Breast epithelium (tissue), 4 donors: ENCODE measurements around the gene AGBL1. TPM values are rescaled to one million over a fixed set of nuclear protein-coding genes. Genes with fewer than 3 reads are reported as not detected.

Source experiments
- DNase-seq, 2 donors: peaks; one replicate each; pipeline ENCODE4 v3.0.0-alpha.2; 2019; ENCODE audit warnings: low spot score in 2 of 2
- H3K27ac ChIP-seq, 2 donors: fragments of 200-600 bp; sonication (generic) in 1 of 2; one replicate each; pipeline ENCODE4 v1.5.1; 2016 to 2019; ENCODE audit warnings: mild to moderate bottlenecking in 1 of 2
- H3K27me3 ChIP-seq, 2 donors: fragments of 200-600 bp; sonication (generic) in 1 of 2; one replicate each; pipeline versions ENCODE4 v1.5.1 to v1.6.0; 2017 to 2019; ENCODE audit warnings: control low read depth in 1 of 2, mild to moderate bottlenecking in 1 of 2
- H3K36me3 ChIP-seq: fragments of 200-600 bp; one replicate; pipeline ENCODE4 v1.5.1; 2019
- H3K4me1 ChIP-seq, 2 donors: fragments of 200-600 bp; sonication (generic); one replicate each; pipeline ENCODE4 v1.5.1; 2016 to 2019; ENCODE audit warnings: control low read depth in 1 of 2
- H3K4me3 ChIP-seq, 3 donors: fragments of 200-600 bp; sonication (generic); 1 replicate in 2 of 3; 2 replicates in 1 of 3; pipeline ENCODE4 v1.5.1; 2016 to 2019; ENCODE audit warnings: mild to moderate bottlenecking in 3 of 3, moderate library complexity in 2 of 3
- H3K9me3 ChIP-seq, 2 donors: fragments of 200-600 bp; sonication (generic) in 1 of 2; one replicate each; pipeline ENCODE4 v1.5.1; 2016 to 2019; ENCODE audit warnings: control low read depth in 1 of 2
- CTCF ChIP-seq, 3 donors: fragments of 450-650 bp; IDR thresholded peaks; one replicate each; pipeline ENCODE4 v1.5.1; 2016 to 2017; ENCODE audit warnings: antibody characterized with exemption in 3 of 3, mild to moderate bottlenecking in 3 of 3, moderate library complexity in 3 of 3
- POLR2A ChIP-seq: fragments of 450-650 bp; IDR thresholded peaks from one replicate; pipeline ENCODE4 v1.6.1; 2016; ENCODE audit warnings: antibody characterized with exemption, mild to moderate bottlenecking, moderate library complexity
- POLR2AphosphoS5 ChIP-seq, 3 donors: sonication (generic); formaldehyde crosslinking; IDR thresholded peaks; one replicate each; pipeline ENCODE4 v1.6.1; 2017; ENCODE audit warnings: antibody characterized with exemption in 3 of 3
- intact Hi-C: fragments of 100-400 bp; cut with DNase I; formaldehyde crosslinking; loops from one replicate; pipeline ENCODE4 v1.15.1; 2023; ENCODE audit warnings: low total_unique reads
- total RNA-seq, 3 donors: library from RNA; depleted of rRNA; stranded (reverse); fragments of >200 nt; gene quantifications; one replicate each; pipeline ENCODE4 v1.1.0, GENCODE V29; 2016

AGBL1 gene
- total RNA-seq, 3 donors from 2014 or later, result not detected

- Histone ChIP-seq H3K27ac (no peak overlapping the region), H3K27me3 (no peaks in the 10 kb centered on the region), H3K9me3 (no peaks in the 10 kb centered on the region), H3K4me3 (no peak overlapping the region), H3K4me1 (no peaks in the 10 kb centered on the region), H3K36me3 (no peaks in the 10 kb centered on the region)
- no peak for TF ChIP-seq POLR2A
- TF ChIP-seq CTCF (IDR thresholded peaks at IDR 0.05), result no peak
- no peak for TF ChIP-seq POLR2AphosphoS5 (IDR thresholded peaks at IDR 0.05)
- intact Hi-C loops, result loop anchor here (5.0 kb wide), 1 partner anchor 745 kb away; no protein-coding TSS in a partner anchor
- DNase-seq, result no peak
Measured at GRCh38 chr15:86657305-86657704, 577.6 kb downstream of the AGBL1 start.

GRCh38 chr15:86659724-86660411 lies 580.2 kb downstream of the AGBL1 start:
- Histone ChIP-seq H3K27ac (no peak overlapping the region), H3K27me3 (no peaks in the 10 kb centered on the region), H3K4me3 (no peak overlapping the region), H3K4me1 (no peaks in the 10 kb centered on the region), H3K9me3 (no peaks in the 10 kb centered on the region), H3K36me3 (no peaks in the 10 kb centered on the region)
- intact Hi-C loops, result loop anchor here (5.0 kb wide), 1 partner anchor 742 kb away; no protein-coding TSS in a partner anchor
- DNase-seq, result no peak
- TF ChIP-seq CTCF (IDR thresholded peaks at IDR 0.05) (no peak), POLR2A (no peak), POLR2AphosphoS5 (IDR thresholded peaks at IDR 0.05) (no peak)

- no peak overlapping the region for H3K4me3 ChIP-seq
- H3K9me3 ChIP-seq, result no peaks in the 10 kb centered on the region
- H3K27me3 ChIP-seq, result no peaks in the 10 kb centered on the region
- DNase-seq, result no peak
- no peaks in the 10 kb centered on the region for H3K4me1 ChIP-seq
- H3K27ac ChIP-seq, result no peak overlapping the region
- no peaks in the 10 kb centered on the region for H3K36me3 ChIP-seq
- intact Hi-C loops, result no loop called here
- no peak for TF ChIP-seq POLR2A
- TF ChIP-seq POLR2AphosphoS5 (IDR thresholded peaks at IDR 0.05), result no peak
- TF ChIP-seq CTCF (IDR thresholded peaks at IDR 0.05), result no peak
Measured at GRCh38 chr15:86661580-86661979, 581.9 kb downstream of the AGBL1 start.

- H3K27ac ChIP-seq, result no peak overlapping the region
- TF ChIP-seq POLR2AphosphoS5 (IDR thresholded peaks at IDR 0.05) (no peak), CTCF (IDR thresholded peaks at IDR 0.05) (no peak), POLR2A (no peak)
- H3K36me3 ChIP-seq, result no peaks in the 10 kb centered on the region
- DNase-seq, result no peak
- no peaks in the 10 kb centered on the region for H3K9me3 ChIP-seq
- no peaks in the 10 kb centered on the region for H3K4me1 ChIP-seq
- intact Hi-C loops, result no loop called here
- H3K4me3 ChIP-seq, result no peak overlapping the region
- no peaks in the 10 kb centered on the region for H3K27me3 ChIP-seq
Measured at GRCh38 chr15:86663304-86663703, 583.6 kb downstream of the AGBL1 start.

GRCh38 chr15:86663979-86664378 lies 584.3 kb downstream of the AGBL1 start:
- no peak overlapping the region for H3K4me3 ChIP-seq
- no peaks in the 10 kb centered on the region for H3K36me3 ChIP-seq
- no peak for TF ChIP-seq CTCF (IDR thresholded peaks at IDR 0.05)
- TF ChIP-seq POLR2AphosphoS5 (IDR thresholded peaks at IDR 0.05), result no peak
- TF ChIP-seq POLR2A, result no peak
- no peaks in the 10 kb centered on the region for H3K27me3 ChIP-seq
- H3K9me3 ChIP-seq, result no peaks in the 10 kb centered on the region
- intact Hi-C loops, result no loop called here
- H3K27ac ChIP-seq, result no peak overlapping the region
- H3K4me1 ChIP-seq, result no peaks in the 10 kb centered on the region
- no peak for DNase-seq
